ENCODE measurements around the gene ABHD2.
"Not testable (repeated sequence)": the region's sequence is repeated elsewhere in the genome, so short reads cannot be mapped to it uniquely, and the experiment has no call there.

Gene ABHD2

GRCh38 chr15:89141159-89141558, 52.9 kb downstream of the ABHD2 start:
- not testable (repeated sequence) for DNase-seq

DNA sequence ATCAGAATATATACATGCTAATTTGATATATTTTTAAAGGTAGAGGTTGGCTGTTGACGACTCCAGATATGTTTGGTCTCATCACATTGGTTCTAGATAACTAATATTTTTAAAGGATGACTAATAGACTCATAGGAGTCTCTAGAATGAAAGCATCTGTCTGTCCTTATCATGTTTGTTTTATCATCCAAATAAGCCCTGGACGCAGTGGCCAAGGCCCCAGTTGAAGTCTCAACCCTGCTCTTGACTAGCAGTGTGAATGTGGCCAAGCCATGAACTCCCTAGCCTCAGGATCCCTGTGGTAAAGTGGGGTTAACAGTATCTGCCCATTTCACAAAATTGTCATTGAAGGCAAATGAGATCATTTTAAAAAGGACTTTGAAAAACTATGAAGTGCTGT, 53.6 kb downstream of the ABHD2 start:
- DNase-seq, result no peak

GRCh38 chr15:89142423-89142822, 54.2 kb downstream of the ABHD2 start:
- no peak for DNase-seq

DNA sequence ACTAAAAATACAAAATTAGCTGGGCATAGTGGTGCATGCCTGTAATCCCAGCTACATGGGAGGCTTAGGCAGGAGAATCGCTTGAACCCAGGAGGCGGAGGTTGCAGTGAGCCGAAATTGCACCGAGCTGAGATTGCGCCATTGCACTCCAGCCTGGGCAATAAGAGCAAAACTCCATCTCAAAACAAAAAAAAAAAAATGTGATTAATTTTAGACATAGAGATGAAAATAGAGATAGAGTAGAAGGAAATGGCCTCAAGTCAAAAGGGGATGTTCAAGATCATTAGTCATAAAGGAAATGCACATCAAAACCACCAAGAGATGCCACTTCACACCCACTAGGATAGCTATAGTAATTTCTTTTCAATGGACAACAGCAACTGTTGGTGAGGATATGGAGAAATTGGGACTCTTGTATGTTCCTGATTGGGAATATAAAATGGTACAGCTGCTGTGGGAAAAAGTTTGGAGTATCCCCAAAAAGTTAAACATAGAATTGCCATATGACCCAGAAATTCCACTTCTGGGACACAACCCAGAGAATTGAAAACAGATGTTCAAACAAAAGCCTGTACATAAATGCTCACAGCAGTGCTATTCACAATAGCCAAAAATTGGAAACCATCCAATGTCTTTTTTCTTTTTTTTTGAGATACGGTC, 55.4 kb downstream of the ABHD2 start:
- no peak for DNase-seq

DNA sequence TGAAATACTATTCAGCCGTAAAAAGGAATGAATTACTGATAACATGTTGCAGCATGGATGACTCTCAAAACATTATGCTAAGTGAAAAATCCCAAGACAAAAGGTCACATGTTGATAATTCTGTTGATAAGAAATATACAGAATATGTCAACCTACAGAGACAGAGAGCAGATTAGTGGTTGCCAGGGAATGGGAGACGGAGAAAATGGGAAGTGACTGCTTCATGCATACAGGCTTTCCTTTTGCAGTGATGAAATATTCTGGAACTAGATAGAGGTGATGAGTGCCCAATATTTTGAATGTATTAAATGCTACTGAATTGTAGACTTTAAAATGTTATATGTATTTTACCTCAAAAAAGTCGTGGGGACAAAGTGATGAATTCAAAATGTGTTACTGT, 56.2 kb downstream of the ABHD2 start:
- DNase-seq, result no peak

DNA sequence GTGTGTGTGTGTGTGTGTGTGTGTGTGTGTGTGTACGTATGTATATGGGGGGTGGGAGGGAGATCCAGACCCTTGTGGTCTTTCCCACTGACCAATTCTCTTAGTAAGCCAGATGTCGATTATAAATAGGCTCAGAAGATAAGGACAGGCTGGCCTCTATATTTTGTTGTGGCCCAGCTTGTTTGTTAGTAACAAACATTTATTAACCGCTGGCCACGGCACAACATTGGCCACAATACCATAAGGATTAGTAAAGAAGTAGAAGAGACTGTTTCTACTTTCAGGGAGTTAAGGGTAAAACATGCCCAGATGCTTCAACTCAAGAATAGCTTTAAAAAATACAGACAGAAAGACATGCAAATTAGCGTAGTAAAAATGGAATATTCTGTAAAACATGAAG, 58.1 kb downstream of the ABHD2 start:
- DNase-seq, result no peak

DNA sequence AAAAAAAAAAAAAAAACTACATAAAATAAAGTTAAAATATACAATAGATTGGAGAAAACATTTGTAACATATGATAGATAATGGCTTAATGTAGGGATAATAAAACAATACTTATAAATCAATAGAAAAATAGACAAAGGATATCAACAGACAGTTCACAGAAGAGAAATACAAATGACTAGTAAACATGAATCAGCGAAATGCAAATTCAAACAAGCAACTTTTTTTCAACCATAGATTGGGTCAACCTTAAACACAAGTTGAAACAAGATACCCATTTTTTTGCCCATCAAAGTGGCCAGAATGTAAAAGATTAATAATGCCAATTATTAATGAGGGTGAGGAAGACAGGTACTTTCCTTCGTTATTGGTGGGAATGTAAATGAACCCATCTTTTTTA, 59.9 kb downstream of the ABHD2 start:
- DNase-seq, result no peak

GRCh38 chr15:89149501-89150101, 61.3 kb downstream of the ABHD2 start:
- DNase-seq, result no peak

DNA sequence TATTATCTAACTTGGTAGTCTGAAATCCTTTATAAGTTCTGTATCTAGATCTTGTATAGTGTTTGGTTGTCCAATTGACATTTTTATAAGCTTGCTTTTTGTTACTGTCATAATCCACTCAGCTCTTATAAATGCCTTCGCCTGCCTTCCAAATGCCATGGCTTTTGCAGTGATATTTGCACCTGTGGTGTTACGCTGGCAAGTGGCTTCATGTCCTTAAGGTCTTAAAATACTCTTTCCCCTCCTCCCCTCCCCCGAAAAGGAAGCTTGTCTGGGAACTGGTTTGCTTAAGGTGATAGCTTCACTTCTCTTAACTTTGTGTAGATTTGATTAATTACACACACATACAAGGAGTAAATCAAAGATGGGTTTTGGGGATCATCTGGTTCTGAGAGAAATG, 62.0 kb downstream of the ABHD2 start:
- no peak for DNase-seq

GRCh38 chr15:89150762-89151664, 62.8 kb downstream of the ABHD2 start:
- DNase-seq, result no peak

DNA sequence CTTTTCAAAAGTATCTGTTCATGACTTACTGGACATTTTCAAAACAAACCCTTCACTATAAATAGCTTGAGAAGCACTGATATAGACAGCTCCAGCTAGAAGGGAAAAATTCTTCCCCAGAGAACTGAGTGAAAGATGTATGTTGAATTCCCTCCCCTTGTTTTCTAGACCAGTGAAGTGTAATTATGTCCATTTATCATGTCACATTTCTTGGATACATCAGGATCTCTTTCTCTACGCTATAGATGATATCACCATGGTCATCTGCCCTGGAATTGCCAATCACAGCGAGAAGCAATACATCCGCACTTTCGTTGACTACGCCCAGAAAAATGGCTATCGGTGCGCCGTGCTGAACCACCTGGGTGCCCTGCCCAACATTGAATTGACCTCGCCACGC, 66.9 kb downstream of the ABHD2 start:
- no peak for DNase-seq

- DNase-seq, result no peak
Measured at GRCh38 chr15:89155656-89156055, 67.4 kb downstream of the ABHD2 start.

DNA sequence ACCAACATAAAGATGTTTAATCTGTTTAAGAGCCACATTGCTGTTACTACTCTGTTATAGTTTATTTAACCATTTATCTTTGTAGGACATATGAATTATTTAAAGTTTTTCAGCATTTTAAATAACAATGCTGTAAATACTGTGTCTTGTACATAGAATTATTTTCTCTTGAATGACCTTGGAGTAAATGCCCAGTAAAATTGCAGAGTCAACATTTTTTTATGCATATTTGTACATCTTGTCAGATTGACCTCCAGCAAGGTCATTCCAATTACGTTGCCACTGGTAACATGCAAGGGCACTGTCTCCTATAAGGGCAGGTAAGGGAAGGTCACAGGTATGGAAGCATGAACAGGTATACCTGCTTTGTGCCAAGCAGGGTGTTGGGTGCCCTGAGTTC, 68.8 kb downstream of the ABHD2 start:
- DNase-seq, result no peak

- no peak for DNase-seq
Measured at GRCh38 chr15:89157918-89158564, 69.8 kb downstream of the ABHD2 start.

DNA sequence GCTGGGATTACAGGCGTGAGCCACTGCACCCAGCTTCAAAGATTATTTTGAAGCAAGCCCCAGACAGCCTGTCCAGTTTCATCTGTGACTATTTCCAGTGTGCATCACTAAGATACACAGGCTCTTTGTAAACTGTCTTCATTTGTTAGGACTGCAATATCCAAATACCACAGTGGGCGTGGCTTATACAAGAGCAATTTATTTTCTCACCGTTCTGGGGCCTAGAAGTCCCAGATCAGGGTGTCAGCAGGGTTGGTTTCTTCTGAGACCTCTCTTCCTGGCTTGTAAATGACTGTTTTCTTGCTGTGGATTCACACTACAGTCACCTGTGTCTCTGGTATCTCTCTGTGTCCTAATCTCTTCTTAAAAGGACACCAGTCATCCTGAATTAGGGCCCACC, 73.4 kb downstream of the ABHD2 start:
- DNase-seq, result no peak

DNA sequence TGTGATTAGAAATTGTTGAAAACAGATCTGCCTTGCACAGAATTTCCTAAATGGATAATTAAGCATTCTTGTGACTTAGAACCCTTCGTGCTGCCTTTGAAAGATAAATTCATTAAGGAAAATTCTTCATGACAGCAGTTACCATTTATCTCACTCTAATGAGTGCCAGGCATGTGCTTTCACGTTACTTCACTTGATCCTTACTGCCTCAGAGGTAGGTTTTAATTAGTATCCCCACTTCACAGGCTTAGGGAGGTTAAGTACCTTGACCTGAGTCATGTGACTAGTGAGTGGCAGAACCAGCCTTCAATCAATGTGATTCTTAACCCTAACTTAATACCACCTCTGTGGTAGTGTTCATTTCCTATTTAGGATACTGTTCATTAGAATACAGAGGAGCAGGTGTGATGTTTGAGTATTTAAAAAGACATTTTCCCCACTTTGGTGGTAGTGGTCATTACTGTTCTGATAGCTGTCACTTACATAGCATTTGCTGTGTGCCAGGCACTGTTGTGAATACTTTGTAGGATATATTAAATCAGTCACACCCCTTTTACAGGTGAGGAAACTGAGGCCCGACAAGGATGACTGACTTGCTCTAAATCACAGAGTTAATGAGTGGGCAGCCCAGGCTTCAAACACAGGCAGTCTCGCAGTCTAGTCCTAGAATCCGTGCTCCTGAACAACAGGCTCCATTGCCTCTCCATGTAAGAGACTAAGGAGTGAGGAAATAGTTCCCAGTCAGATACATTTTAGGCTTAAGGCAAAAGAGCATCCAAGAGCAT, 75.2 kb downstream of the ABHD2 start:
- DNase-seq, result no peak

- no peak for DNase-seq
Measured at GRCh38 chr15:89164712-89165211, 76.5 kb downstream of the ABHD2 start.

DNA sequence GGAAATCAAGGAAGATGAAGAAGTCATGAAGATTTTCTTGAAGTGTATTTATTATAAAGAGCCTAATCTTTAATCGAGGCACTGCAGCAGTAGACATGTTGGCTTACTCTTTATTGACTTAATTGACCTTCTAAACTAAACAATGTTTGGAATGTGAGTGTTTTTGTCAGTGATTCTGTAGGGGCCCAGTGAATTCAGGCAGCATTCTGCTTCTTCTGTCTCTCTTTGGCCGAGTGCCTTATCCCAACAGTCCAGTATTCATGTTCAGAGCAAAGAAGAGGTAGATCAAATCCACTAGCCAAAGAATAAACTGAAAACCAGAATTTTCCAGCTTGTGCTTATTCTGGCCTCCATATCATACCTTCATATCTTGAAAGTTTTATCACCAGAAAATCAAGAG, 77.4 kb downstream of the ABHD2 start:
- no peak for DNase-seq

- peak; percentile 76 for DNase-seq
Measured at GRCh38 chr15:89167267-89168176, 79.3 kb downstream of the ABHD2 start.

DNA sequence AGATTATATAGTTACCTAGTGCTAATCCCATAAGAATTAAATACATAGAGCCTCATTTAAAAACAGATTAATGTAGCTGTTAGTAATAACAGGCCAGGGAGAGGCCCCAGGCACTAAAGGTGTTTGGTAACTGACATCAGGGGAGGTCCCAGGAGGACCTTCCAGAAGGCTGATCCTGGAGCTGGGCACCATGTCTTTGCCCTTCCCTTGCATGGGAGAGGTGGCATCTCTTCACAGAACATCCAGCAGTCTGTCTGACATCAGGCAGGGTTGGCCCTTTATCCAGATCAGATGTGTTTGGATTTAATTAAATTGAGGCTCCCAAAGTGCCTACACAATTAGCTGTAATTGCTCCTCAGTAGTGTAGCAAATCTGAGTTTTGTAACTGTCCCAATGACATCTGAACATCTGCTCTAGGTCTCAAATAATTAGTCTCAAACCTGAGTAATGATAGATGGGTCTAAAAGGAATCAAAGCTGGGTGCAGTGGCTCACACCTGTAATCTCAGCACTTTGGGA, 80.1 kb downstream of the ABHD2 start:
- DNase-seq, result no peak

- DNase-seq, result no peak
Measured at GRCh38 chr15:89170364-89170763, 82.1 kb downstream of the ABHD2 start.

Data from activated naive CD4-positive, alpha-beta T cell treated with Interleukin-2 at 50 U/mL for 16 hours (primary cell).